Measurements from ENCODE around the gene EPS15.

DNA sequence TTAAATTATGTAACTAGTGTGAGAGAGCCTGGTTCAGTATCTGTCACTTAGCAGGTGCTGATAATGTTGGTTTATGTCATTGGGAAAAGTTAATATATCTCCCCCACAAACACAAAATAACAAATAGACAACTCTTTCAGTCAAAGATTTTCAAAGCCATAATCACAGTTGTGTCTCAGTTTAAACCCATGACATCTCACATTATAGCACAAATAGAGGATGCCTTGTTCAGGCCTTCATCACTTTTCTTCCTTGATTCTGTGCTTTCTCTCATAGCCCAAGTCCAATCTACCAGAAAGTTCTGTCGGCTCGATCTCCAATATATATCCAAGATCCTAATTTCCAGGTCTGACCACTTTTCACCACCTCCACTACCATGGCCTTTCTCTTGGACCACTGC, 6.2 kb upstream of the EPS15 start:
- TF ChIP-seq, protein P1, sequence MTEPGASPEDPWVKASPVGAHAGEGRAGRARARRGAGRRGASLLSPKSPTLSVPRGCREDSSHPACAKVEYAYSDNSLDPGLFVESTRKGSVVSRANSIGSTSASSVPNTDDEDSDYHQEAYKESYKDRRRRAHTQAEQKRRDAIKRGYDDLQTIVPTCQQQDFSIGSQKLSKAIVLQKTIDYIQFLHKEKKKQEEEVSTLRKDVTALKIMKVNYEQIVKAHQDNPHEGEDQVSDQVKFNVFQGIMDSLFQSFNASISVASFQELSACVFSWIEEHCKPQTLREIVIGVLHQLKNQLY (CRISPR knock-in tag; conservative IDR thresholded peaks at IDR 0.05) = no peak
- no peak for TF ChIP-seq PTBP1 (IDR thresholded peaks at IDR 0.05; ENCODE audit: low read depth, low read length)
- TF ChIP-seq RFX5 (IDR thresholded peaks at IDR 0.05; ENCODE audit: low read depth, low read length) = no peak
- TF ChIP-seq, protein P2, sequence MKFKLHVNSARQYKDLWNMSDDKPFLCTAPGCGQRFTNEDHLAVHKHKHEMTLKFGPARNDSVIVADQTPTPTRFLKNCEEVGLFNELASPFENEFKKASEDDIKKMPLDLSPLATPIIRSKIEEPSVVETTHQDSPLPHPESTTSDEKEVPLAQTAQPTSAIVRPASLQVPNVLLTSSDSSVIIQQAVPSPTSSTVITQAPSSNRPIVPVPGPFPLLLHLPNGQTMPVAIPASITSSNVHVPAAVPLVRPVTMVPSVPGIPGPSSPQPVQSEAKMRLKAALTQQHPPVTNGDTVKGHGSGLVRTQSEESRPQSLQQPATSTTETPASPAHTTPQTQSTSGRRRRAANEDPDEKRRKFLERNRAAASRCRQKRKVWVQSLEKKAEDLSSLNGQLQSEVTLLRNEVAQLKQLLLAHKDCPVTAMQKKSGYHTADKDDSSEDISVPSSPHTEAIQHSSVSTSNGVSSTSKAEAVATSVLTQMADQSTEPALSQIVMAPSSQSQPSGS (CRISPR knock-in tag; IDR thresholded peaks at IDR 0.05) = no peak
- TF ChIP-seq, protein P3, sequence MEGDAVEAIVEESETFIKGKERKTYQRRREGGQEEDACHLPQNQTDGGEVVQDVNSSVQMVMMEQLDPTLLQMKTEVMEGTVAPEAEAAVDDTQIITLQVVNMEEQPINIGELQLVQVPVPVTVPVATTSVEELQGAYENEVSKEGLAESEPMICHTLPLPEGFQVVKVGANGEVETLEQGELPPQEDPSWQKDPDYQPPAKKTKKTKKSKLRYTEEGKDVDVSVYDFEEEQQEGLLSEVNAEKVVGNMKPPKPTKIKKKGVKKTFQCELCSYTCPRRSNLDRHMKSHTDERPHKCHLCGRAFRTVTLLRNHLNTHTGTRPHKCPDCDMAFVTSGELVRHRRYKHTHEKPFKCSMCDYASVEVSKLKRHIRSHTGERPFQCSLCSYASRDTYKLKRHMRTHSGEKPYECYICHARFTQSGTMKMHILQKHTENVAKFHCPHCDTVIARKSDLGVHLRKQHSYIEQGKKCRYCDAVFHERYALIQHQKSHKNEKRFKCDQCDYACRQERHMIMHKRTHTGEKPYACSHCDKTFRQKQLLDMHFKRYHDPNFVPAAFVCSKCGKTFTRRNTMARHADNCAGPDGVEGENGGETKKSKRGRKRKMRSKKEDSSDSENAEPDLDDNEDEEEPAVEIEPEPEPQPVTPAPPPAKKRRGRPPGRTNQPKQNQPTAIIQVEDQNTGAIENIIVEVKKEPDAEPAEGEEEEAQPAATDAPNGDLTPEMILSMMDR (IDR thresholded peaks at IDR 0.05 in 2 of 3, conservative IDR thresholded peaks at IDR 0.05 in 1 of 3; ENCODE audit: insufficient read depth in 2 of 3, low read depth in 1 of 3, low read length in 3 of 3) = no peak
- TF ChIP-seq GATAD2B (IDR thresholded peaks at IDR 0.05; ENCODE audit: borderline replicate concordance) = no peak
- TF ChIP-seq NR2C2 (CRISPR knock-in tag; IDR thresholded peaks at IDR 0.05) = no peak
- TF ChIP-seq NR2C2 (tag; IDR thresholded peaks at IDR 0.05) = no peak
- TF ChIP-seq, protein P4, sequence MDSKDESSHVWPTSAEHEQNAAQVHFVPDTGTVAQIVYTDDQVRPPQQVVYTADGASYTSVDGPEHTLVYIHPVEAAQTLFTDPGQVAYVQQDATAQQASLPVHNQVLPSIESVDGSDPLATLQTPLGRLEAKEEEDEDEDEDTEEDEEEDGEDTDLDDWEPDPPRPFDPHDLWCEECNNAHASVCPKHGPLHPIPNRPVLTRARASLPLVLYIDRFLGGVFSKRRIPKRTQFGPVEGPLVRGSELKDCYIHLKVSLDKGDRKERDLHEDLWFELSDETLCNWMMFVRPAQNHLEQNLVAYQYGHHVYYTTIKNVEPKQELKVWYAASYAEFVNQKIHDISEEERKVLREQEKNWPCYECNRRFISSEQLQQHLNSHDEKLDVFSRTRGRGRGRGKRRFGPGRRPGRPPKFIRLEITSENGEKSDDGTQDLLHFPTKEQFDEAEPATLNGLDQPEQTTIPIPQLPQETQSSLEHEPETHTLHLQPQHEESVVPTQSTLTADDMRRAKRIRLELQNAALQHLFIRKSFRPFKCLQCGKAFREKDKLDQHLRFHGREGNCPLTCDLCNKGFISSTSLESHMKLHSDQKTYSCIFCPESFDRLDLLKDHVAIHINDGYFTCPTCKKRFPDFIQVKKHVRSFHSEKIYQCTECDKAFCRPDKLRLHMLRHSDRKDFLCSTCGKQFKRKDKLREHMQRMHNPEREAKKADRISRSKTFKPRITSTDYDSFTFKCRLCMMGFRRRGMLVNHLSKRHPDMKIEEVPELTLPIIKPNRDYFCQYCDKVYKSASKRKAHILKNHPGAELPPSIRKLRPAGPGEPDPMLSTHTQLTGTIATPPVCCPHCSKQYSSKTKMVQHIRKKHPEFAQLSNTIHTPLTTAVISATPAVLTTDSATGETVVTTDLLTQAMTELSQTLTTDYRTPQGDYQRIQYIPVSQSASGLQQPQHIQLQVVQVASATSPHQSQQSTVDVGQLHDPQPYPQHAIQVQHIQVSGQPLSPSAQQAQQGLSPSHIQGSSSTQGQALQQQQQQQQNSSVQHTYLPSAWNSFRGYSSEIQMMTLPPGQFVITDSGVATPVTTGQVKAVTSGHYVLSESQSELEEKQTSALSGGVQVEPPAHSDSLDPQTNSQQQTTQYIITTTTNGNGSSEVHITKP (IDR thresholded peaks at IDR 0.05; ENCODE audit: partially characterized antibody) = no peak
- no peak for TF ChIP-seq ZNF232 (CRISPR knock-in tag; IDR thresholded peaks at IDR 0.05)
- TF ChIP-seq, protein P5, sequence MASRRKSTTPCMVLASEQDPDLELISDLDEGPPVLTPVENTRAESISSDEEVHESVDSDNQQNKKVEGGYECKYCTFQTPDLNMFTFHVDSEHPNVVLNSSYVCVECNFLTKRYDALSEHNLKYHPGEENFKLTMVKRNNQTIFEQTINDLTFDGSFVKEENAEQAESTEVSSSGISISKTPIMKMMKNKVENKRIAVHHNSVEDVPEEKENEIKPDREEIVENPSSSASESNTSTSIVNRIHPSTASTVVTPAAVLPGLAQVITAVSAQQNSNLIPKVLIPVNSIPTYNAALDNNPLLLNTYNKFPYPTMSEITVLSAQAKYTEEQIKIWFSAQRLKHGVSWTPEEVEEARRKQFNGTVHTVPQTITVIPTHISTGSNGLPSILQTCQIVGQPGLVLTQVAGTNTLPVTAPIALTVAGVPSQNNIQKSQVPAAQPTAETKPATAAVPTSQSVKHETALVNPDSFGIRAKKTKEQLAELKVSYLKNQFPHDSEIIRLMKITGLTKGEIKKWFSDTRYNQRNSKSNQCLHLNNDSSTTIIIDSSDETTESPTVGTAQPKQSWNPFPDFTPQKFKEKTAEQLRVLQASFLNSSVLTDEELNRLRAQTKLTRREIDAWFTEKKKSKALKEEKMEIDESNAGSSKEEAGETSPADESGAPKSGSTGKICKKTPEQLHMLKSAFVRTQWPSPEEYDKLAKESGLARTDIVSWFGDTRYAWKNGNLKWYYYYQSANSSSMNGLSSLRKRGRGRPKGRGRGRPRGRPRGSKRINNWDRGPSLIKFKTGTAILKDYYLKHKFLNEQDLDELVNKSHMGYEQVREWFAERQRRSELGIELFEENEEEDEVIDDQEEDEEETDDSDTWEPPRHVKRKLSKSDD (conservative IDR thresholded peaks at IDR 0.05; ENCODE audit: low read length) = no peak
- no peak for TF ChIP-seq ATF7 (IDR thresholded peaks at IDR 0.05)
- TF ChIP-seq CREBBP (IDR thresholded peaks at IDR 0.05; ENCODE audit: low read depth, low read length) = no peak
- TF ChIP-seq MCM2 (IDR thresholded peaks at IDR 0.05; ENCODE audit: low read depth) = no peak

All from K562 (cell line).